H1 (cell line): ENCODE results near the gene LHFPL6. TPM values are rescaled to one million over a fixed set of nuclear protein-coding genes. Genes with fewer than 3 reads are reported as not detected.

Experiments
- CTCF ChIA-PET: fragments of 300-600 bp; sonication (Branson Sonifier 250); formaldehyde crosslinking; loops from one replicate; lab custom pipeline; 2021; ENCODE audit not compliant: partially characterized antibody; lab: Charles Lee
- POLR2A ChIA-PET: fragments of 300-600 bp; sonication (Branson Sonifier 250); formaldehyde crosslinking; loops from one replicate; lab custom pipeline; 2021; ENCODE audit warnings: inconsistent platforms; ENCODE audit not compliant: partially characterized antibody; lab: Charles Lee
- DNase-seq, 2 experiments: peaks; one replicate each; pipeline versions ENCODE4 v3.0.0 to v3.0.0-alpha.2; 2010 to 2022; ENCODE audit warnings: low spot score in 2 of 2, low read depth in 1 of 2, mixed read lengths in 1 of 2
- FAIRE-seq: peaks from 2 replicates; lab custom pipeline; 2011; peaks lifted over from hg19 to GRCh38; lab: Jason Lieb, UNC
- H2AFZ ChIP-seq: 2 replicates; pipeline ENCODE4 v1.8.1; 2012; ENCODE audit warnings: low read length, inconsistent platforms
- H2AK5ac ChIP-seq: 2 replicates; pipeline ENCODE4 v1.6.1; 2013; ENCODE audit warnings: low read depth, low read length
- H2BK120ac ChIP-seq: replicated peaks from 2 replicates; pipeline ENCODE3; 2013; ENCODE audit warnings: low read depth, low read length, inconsistent platforms
- H2BK12ac ChIP-seq: 2 replicates; pipeline ENCODE4 v1.6.1; 2013; ENCODE audit warnings: low read depth, low read length
- H2BK15ac ChIP-seq: 2 replicates; pipeline ENCODE4 v1.6.1; 2013; ENCODE audit warnings: low read length
- H2BK20ac ChIP-seq: 2 replicates; pipeline ENCODE4 v1.6.1; 2013; ENCODE audit warnings: low read length
- H2BK5ac ChIP-seq: 2 replicates; pipeline ENCODE4 v1.6.1; 2013; ENCODE audit warnings: low read depth, low read length
- H3K14ac ChIP-seq: 2 replicates; pipeline ENCODE4 v1.6.1; 2013; ENCODE audit warnings: inconsistent platforms; ENCODE audit not compliant: insufficient read length
- H3K18ac ChIP-seq: 2 replicates; pipeline ENCODE4 v1.6.1; 2013; ENCODE audit warnings: low read length; ENCODE audit errors: extremely low read depth
- H3K23ac ChIP-seq: 2 replicates; pipeline ENCODE4 v1.6.1; 2013; ENCODE audit warnings: inconsistent platforms; ENCODE audit not compliant: insufficient read length
- H3K23me2 ChIP-seq: 2 replicates; pipeline ENCODE4 v1.6.1; 2013; ENCODE audit warnings: low read depth, low read length
- H3K27ac ChIP-seq: 2 replicates; pipeline ENCODE4 v1.6.1; 2011; ENCODE audit warnings: low read depth, low read length, inconsistent platforms
- H3K27me3 ChIP-seq, 4 experiments: replicated peaks in 1 of 4; 1 replicate in 1 of 4; 2 replicates in 3 of 4; pipeline versions ENCODE4 v1.6.1 to v1.8.1; 2011 to 2013; ENCODE audit warnings: low read length in 3 of 4, mild to moderate bottlenecking in 3 of 4, inconsistent platforms in 2 of 4, mixed read lengths in 2 of 4, moderate library complexity in 1 of 4; ENCODE audit not compliant: control insufficient read depth in 3 of 4, insufficient read depth in 3 of 4; ENCODE audit errors: extremely low read depth in 1 of 4
- H3K36me3 ChIP-seq, 4 experiments: 2 replicates each; pipeline versions ENCODE4 v1.6.1 to v1.8.1; 2011 to 2013; ENCODE audit warnings: mild to moderate bottlenecking in 4 of 4, low read length in 3 of 4, moderate library complexity in 2 of 4, control low read depth in 1 of 4, inconsistent platforms in 1 of 4; ENCODE audit not compliant: insufficient read depth in 4 of 4, control insufficient read depth in 2 of 4
- H3K4ac ChIP-seq: replicated peaks from 2 replicates; pipeline ENCODE3; 2013; ENCODE audit warnings: low read length, low read depth, mixed read lengths, inconsistent platforms; ENCODE audit not compliant: insufficient read length
- H3K4me1 ChIP-seq, 4 experiments: replicated peaks in 1 of 4; 1 replicate in 1 of 4; 2 replicates in 3 of 4; pipeline versions ENCODE4 v1.6.1 to v1.8.1; 2011 to 2013; ENCODE audit warnings: low read length in 3 of 4, inconsistent platforms in 2 of 4, mixed read lengths in 1 of 4; ENCODE audit not compliant: insufficient read depth in 4 of 4, control insufficient read depth in 3 of 4
- H3K4me2 ChIP-seq, 2 experiments: 2 replicates each; pipeline versions ENCODE4 v1.6.1 to v1.8.1; 2011 to 2013; ENCODE audit warnings: low read depth in 2 of 2, low read length in 2 of 2, control low read depth in 1 of 2, inconsistent platforms in 1 of 2, mild to moderate bottlenecking in 1 of 2; ENCODE audit not compliant: insufficient read depth in 1 of 2
- H3K4me3 ChIP-seq, 4 experiments: fragments of 200-600, 300-600 bp in 1 of 4; sonication (generic), shearing (Covaris generic), sonication (Bioruptor Twin) in 1 of 4; 2 replicates each; pipeline versions ENCODE4 v1.5.1 to v1.8.1; 2011 to 2016; ENCODE audit warnings: low read length in 4 of 4, low read depth in 3 of 4, control low read depth in 2 of 4, inconsistent platforms in 2 of 4, mild to moderate bottlenecking in 2 of 4, mixed read lengths in 1 of 4, moderate library complexity in 1 of 4; ENCODE audit not compliant: insufficient read depth in 2 of 4; ENCODE audit errors: extremely low read depth in 1 of 4
- H3K56ac ChIP-seq: replicated peaks from 2 replicates; pipeline ENCODE3; 2013; ENCODE audit warnings: low read depth, mild to moderate bottlenecking, mixed read lengths, low read length, inconsistent platforms; ENCODE audit not compliant: insufficient read length
- H3K79me1 ChIP-seq: 2 replicates; pipeline ENCODE4 v1.6.1; 2013; ENCODE audit warnings: low read depth, low read length, control low read depth
- H3K79me2 ChIP-seq, 2 experiments: 2 replicates each; pipeline versions ENCODE4 v1.6.1 to v1.8.1; 2012 to 2013; ENCODE audit warnings: low read length in 2 of 2, mild to moderate bottlenecking in 2 of 2, inconsistent platforms in 1 of 2; ENCODE audit not compliant: insufficient read depth in 2 of 2, control insufficient read depth in 1 of 2
- H3K9ac ChIP-seq, 4 experiments: replicated peaks in 1 of 4; 1 replicate in 1 of 4; 2 replicates in 3 of 4; pipeline versions ENCODE4 v1.6.1 to v1.8.1; 2011 to 2013; ENCODE audit warnings: low read depth in 3 of 4, low read length in 3 of 4, control low read depth in 2 of 4, mild to moderate bottlenecking in 2 of 4, moderate library complexity in 2 of 4, inconsistent platforms in 1 of 4; ENCODE audit errors: extremely low read depth in 1 of 4
- H3K9me3 ChIP-seq, 2 experiments: 2 replicates each; pipeline versions ENCODE4 v1.6.1 to v1.8.1; 2012 to 2013; ENCODE audit warnings: mild to moderate bottlenecking in 2 of 2, moderate library complexity in 2 of 2, control low read depth in 1 of 2, inconsistent platforms in 1 of 2, low read depth in 1 of 2, low read length in 1 of 2, mixed read lengths in 1 of 2; ENCODE audit not compliant: insufficient read depth in 2 of 2
- H4K20me1 ChIP-seq, 2 experiments: replicated peaks in 1 of 2; 2 replicates each; pipeline versions ENCODE3 to v1.8.1; 2011 to 2013; ENCODE audit warnings: inconsistent platforms in 2 of 2, low read length in 2 of 2, mild to moderate bottlenecking in 1 of 2; ENCODE audit not compliant: insufficient read depth in 2 of 2, control insufficient read depth in 1 of 2
- H4K5ac ChIP-seq: 2 replicates; pipeline ENCODE4 v1.6.1; 2013; ENCODE audit warnings: low read length, low read depth, mixed read lengths, inconsistent platforms; ENCODE audit not compliant: insufficient read length
- H4K8ac ChIP-seq: 2 replicates; pipeline ENCODE4 v1.8.0; 2013; ENCODE audit warnings: mild to moderate bottlenecking, moderate library complexity, low read length, inconsistent platforms; ENCODE audit not compliant: insufficient read depth; ENCODE audit errors: extremely low read depth
- H4K91ac ChIP-seq: replicated peaks from 2 replicates; pipeline ENCODE3; 2013; ENCODE audit warnings: low read length, mixed read lengths, inconsistent platforms; ENCODE audit not compliant: insufficient read length
- BCL11A ChIP-seq, 2 experiments: IDR thresholded peaks; one replicate each; pipeline ENCODE4 v1.6.1; 2011; ENCODE audit warnings: low read depth in 2 of 2, low read length in 2 of 2, mild to moderate bottlenecking in 2 of 2
- BRCA1 ChIP-seq: IDR thresholded peaks from 2 replicates; pipeline ENCODE4 v1.6.1; 2012; ENCODE audit warnings: low read depth, low read length, improper control_type of control experiment
- EGR1 ChIP-seq: IDR thresholded peaks from 2 replicates; pipeline ENCODE4 v1.6.1; 2011; ENCODE audit warnings: low read depth, low read length, borderline replicate concordance
- HDAC6 ChIP-seq: IDR thresholded peaks from one replicate; pipeline ENCODE4 v1.7.1; 2012; ENCODE audit warnings: low read depth, mild to moderate bottlenecking, inconsistent platforms, low read length, moderate library complexity
- KDM1A ChIP-seq: fragments of 200-600, 300-600 bp; sonication (generic); IDR thresholded peaks from 2 replicates; pipeline ENCODE4 v1.7.1; 2016; ENCODE audit warnings: mild to moderate bottlenecking, low read length, borderline replicate concordance
- MAFK ChIP-seq: IDR thresholded peaks from 2 replicates; pipeline ENCODE4 v1.6.1; 2012; ENCODE audit warnings: low read depth, mild to moderate bottlenecking, improper control_type of control experiment, low read length
- SIRT6 ChIP-seq: IDR thresholded peaks from one replicate; pipeline ENCODE4 v1.7.1; 2012; ENCODE audit warnings: low read length, inconsistent platforms
- SIX5 ChIP-seq: IDR thresholded peaks from 2 replicates; pipeline ENCODE4 v1.6.1; 2011; ENCODE audit warnings: mild to moderate bottlenecking, low read depth, low read length
- SP4 ChIP-seq: IDR thresholded peaks from 2 replicates; pipeline ENCODE4 v1.6.1; 2012; ENCODE audit warnings: low read length, inconsistent platforms
- TAF7 ChIP-seq: optimal IDR thresholded peaks from 2 replicates; pipeline ENCODE3; 2011; ENCODE audit warnings: low read depth, mild to moderate bottlenecking, inconsistent platforms, low read length, moderate library complexity, borderline replicate concordance
- YY1 ChIP-seq: IDR thresholded peaks from 2 replicates; pipeline ENCODE4 v1.6.1; 2011; ENCODE audit warnings: low read depth, mild to moderate bottlenecking, low read length
- WGBS, 2 experiments: shearing (Covaris generic) in 1 of 2; methylation state at CpG; one replicate each; pipeline versions ENCODE4 v1.1.6 to v1.1.7; 2013 to 2015; ENCODE audit warnings: low lambda C conversion rate in 2 of 2, mixed read lengths in 2 of 2, inconsistent platforms in 1 of 2, low coverage in 1 of 2, missing lambda C conversion rate in 1 of 2; ENCODE audit not compliant: insufficient replicate concordance in 2 of 2, insufficient coverage in 1 of 2, insufficient read length in 1 of 2; ENCODE audit errors: extremely low coverage in 1 of 2, missing lambda C conversion rate in 1 of 2; 5-methylcytosine and 5-hydroxymethylcytosine counted together
- polyA plus RNA-seq, 7 experiments: library from polyadenylated mRNA; depleted of rRNA in 3 of 7; stranded (reverse) in 5 of 7; unstranded in 2 of 7; fragments of >200 nt in 5 of 7; fragments of 200-250 nt in 2 of 7; gene quantifications; 1 replicate in 5 of 7; 2 replicates in 1 of 7; 4 replicates in 1 of 7; pipeline versions ENCODE4 v1.2.1 to v1.2.3, GENCODE V29; 2011 to 2013; ENCODE audit warnings: missing spikeins in 2 of 7, mixed read lengths in 2 of 7
- total RNA-seq: library from RNA; stranded (reverse); fragmentation: NEBNext Ultra II Directional; extraction: Animal tissue kit (Norgen Biotek cat#: 25700); gene quantifications from 2 replicates; pipeline ENCODE4 v1.2.1, GENCODE V29; 2021
- TF ChIP-seq, protein P1 (sequence below): IDR thresholded peaks from 2 replicates; pipeline ENCODE4 v1.6.1; 2012; ENCODE audit warnings: low read length, inconsistent platforms

LHFPL6 gene
- total and polyA plus RNA-seq, 2 of the 8 experiments (the other 6 are each of a cell fraction or from before 2014, with no cell fraction given) = 7.6 to 17.0 TPM

GRCh38 chr13:39575641-39576238 lies 27.3 kb downstream of the LHFPL6 start:
- Histone ChIP-seq H4K5ac (no peak overlapping the region), H3K4ac (no peak overlapping the region), H3K79me1 (no peaks in the 10 kb centered on the region), H4K91ac (no peak overlapping the region), H3K36me3 (no peaks in the 10 kb centered on the region), H4K20me1 (no peaks in the 10 kb centered on the region), H2BK5ac (no peak overlapping the region), H3K23ac (no peak overlapping the region), H2AK5ac (no peak overlapping the region), H4K8ac (no peak overlapping the region), H3K4me3 (no peak overlapping the region), H3K23me2 (no peaks in the 10 kb centered on the region), H2BK12ac (no peak overlapping the region), H3K18ac (no peak overlapping the region), H3K4me2 (no peak overlapping the region), H3K27ac (no peak overlapping the region), H2AFZ (no peak overlapping the region), H3K79me2 (no peaks in the 10 kb centered on the region), H2BK120ac (no peak overlapping the region), H3K9ac (no peak overlapping the region), H2BK15ac (no peak overlapping the region), H3K27me3 (no peaks in the 10 kb centered on the region), H3K9me3 (no peaks in the 10 kb centered on the region), H3K56ac (no peak overlapping the region), H2BK20ac (peak overlapping the region; percentile 68; the same call in 1 of the 2 replicates), H3K14ac (no peak overlapping the region), H3K4me1 (peaks cover 3 to 9% (median 5%) of the 10 kb centered on the region in 4 experiments; a peak in 4 of 7 replicates)
- POLR2A ChIA-PET = no interaction called here
- CTCF ChIA-PET = interaction anchor here (0.9 to 1.4 kb wide), 3 partner anchors 36 to 161 kb away, joined by 3 to 5 read pairs (median 4); no protein-coding TSS in a partner anchor
- DNase-seq = no peak
- no peak for FAIRE-seq
- WGBS, 2 experiments = 83% methylated on average over 11 of the region's 11 CpGs; no CpG with 5 or more reads in 1 of the 2 experiments
- TF ChIP-seq TAF7 (no peak), MAFK (no peak), SIX5 (no peak), KDM1A (no peak), BCL11A (IDR thresholded peaks at IDR 0.05; ENCODE audit: low read depth in 2 of 2, low read length in 2 of 2) (no peak), EGR1 (no peak), SP4 (no peak), HDAC6 (no peak), BRCA1 (no peak), YY1 (no peak), SIRT6 (no peak)
- TF ChIP-seq, protein P1, sequence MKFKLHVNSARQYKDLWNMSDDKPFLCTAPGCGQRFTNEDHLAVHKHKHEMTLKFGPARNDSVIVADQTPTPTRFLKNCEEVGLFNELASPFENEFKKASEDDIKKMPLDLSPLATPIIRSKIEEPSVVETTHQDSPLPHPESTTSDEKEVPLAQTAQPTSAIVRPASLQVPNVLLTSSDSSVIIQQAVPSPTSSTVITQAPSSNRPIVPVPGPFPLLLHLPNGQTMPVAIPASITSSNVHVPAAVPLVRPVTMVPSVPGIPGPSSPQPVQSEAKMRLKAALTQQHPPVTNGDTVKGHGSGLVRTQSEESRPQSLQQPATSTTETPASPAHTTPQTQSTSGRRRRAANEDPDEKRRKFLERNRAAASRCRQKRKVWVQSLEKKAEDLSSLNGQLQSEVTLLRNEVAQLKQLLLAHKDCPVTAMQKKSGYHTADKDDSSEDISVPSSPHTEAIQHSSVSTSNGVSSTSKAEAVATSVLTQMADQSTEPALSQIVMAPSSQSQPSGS = no peak
